IMR-90 (cell line): ENCODE data around the gene PARP3.

Experiments used
- BHLHE40 ChIP-seq: fragments of 150-350 bp; IDR thresholded peaks from 2 replicates; pipeline ENCODE4 v1.6.1; 2016; ENCODE audit warnings: mild to moderate bottlenecking, low read depth, low read length
- CEBPB ChIP-seq: IDR thresholded peaks from 2 replicates; pipeline ENCODE4 v1.6.1; 2012; ENCODE audit warnings: low read depth, low read length, improper control_type of control experiment
- CHD1 ChIP-seq: IDR thresholded peaks from 2 replicates; pipeline ENCODE4 v1.6.1; 2012; ENCODE audit warnings: low read depth, low read length, improper control_type of control experiment
- CTCF ChIP-seq: conservative IDR thresholded peaks from 2 replicates; pipeline ENCODE4 v1.5.1; 2012; ENCODE audit warnings: mild to moderate bottlenecking, low read depth, low read length, improper control_type of control experiment
- ELK1 ChIP-seq: fragments of 150-350 bp; IDR thresholded peaks from 2 replicates; pipeline ENCODE4 v1.6.1; 2016; ENCODE audit warnings: low read depth, mild to moderate bottlenecking, low read length, moderate library complexity, borderline replicate concordance
- FOS ChIP-seq: fragments of 150-350 bp; IDR thresholded peaks from 2 replicates; pipeline ENCODE4 v1.6.1; 2016; ENCODE audit warnings: low read depth, low read length
- MAFK ChIP-seq: IDR thresholded peaks from 2 replicates; pipeline ENCODE4 v1.6.1; 2012; ENCODE audit warnings: low read depth, low read length, improper control_type of control experiment
- MAZ ChIP-seq: IDR thresholded peaks from 2 replicates; pipeline ENCODE4 v1.6.1; 2012; ENCODE audit warnings: low read depth, mild to moderate bottlenecking, low read length, improper control_type of control experiment, moderate library complexity, borderline replicate concordance
- MXI1 ChIP-seq: IDR thresholded peaks from 2 replicates; pipeline ENCODE4 v1.6.1; 2012; ENCODE audit warnings: low read depth, mild to moderate bottlenecking, low read length, moderate library complexity, borderline replicate concordance
- POLR2A ChIP-seq: IDR thresholded peaks from 2 replicates; pipeline ENCODE4 v1.6.1; 2012; ENCODE audit warnings: mild to moderate bottlenecking, low read depth, low read length
- RAD21 ChIP-seq: IDR thresholded peaks from 2 replicates; pipeline ENCODE4 v1.6.1; 2012; ENCODE audit warnings: low read length, improper control_type of control experiment
- RCOR1 ChIP-seq: IDR thresholded peaks from 2 replicates; pipeline ENCODE4 v1.6.1; 2012; ENCODE audit warnings: mild to moderate bottlenecking, low read length, improper control_type of control experiment; ENCODE audit not compliant: insufficient replicate concordance
- RFX5 ChIP-seq: IDR thresholded peaks from 2 replicates; pipeline ENCODE4 v1.8.0; 2012; ENCODE audit warnings: low read depth, mild to moderate bottlenecking, low read length, moderate library complexity
- USF2 ChIP-seq: fragments of 150-350 bp; IDR thresholded peaks from 2 replicates; pipeline ENCODE4 v1.6.1; 2017; ENCODE audit warnings: mild to moderate bottlenecking, antibody characterized with exemption, low read length, low read depth

- TF ChIP-seq CTCF (no peak), MAZ (no peak), CHD1 (no peak), ELK1 (no peak), USF2 (no peak), RFX5 (no peak), RAD21 (no peak), POLR2A (no peak), MXI1 (no peak), BHLHE40 (no peak), MAFK (no peak), CEBPB (no peak), FOS (no peak), RCOR1 (no peak)
Measured at GRCh38 chr3:51986010-51986947, 44.1 kb downstream of the PARP3 start.
